ENCODE results near the gene PREB. TPM values are rescaled to one million over a fixed set of nuclear protein-coding genes. Genes with fewer than 3 reads are reported as not detected.
"Not testable (repeated sequence)": the region's sequence is repeated elsewhere in the genome, so short reads cannot be mapped to it uniquely, and the experiment has no call there.

The PREB gene
- total RNA-seq, 2 donors from 2014 or later: 42.7 to 72.1 TPM

- Histone ChIP-seq H3K4me1 (no peaks in the 10 kb centered on the region), H3K27ac (no peak overlapping the region), H3K36me3 (no peaks in the 10 kb centered on the region), H3K4me3 (no peak overlapping the region), H3K27me3 (no peaks in the 10 kb centered on the region), H3K9me3 (no peaks in the 10 kb centered on the region), H3K9ac (ENCODE audit: low read depth in 2 of 2, low read length in 2 of 2) (no peak overlapping the region)
- intact Hi-C loops (cut with DNase I): no loop called here
- TF ChIP-seq, protein P1, sequence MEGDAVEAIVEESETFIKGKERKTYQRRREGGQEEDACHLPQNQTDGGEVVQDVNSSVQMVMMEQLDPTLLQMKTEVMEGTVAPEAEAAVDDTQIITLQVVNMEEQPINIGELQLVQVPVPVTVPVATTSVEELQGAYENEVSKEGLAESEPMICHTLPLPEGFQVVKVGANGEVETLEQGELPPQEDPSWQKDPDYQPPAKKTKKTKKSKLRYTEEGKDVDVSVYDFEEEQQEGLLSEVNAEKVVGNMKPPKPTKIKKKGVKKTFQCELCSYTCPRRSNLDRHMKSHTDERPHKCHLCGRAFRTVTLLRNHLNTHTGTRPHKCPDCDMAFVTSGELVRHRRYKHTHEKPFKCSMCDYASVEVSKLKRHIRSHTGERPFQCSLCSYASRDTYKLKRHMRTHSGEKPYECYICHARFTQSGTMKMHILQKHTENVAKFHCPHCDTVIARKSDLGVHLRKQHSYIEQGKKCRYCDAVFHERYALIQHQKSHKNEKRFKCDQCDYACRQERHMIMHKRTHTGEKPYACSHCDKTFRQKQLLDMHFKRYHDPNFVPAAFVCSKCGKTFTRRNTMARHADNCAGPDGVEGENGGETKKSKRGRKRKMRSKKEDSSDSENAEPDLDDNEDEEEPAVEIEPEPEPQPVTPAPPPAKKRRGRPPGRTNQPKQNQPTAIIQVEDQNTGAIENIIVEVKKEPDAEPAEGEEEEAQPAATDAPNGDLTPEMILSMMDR (IDR thresholded peaks at IDR 0.05): no peak
- DNase-seq: no peak
These were observed 44.0 kb upstream of the PREB start for GRCh38 chr2:27178469-27178868.

GRCh38 chr2:27177441-27178351, 43.3 kb upstream of the PREB start:
- no peak overlapping the region for H3K4me3 ChIP-seq
- no peak overlapping the region for H3K27ac ChIP-seq
- no peak for DNase-seq
- H3K9me3 ChIP-seq: no peaks in the 10 kb centered on the region
- H3K27me3 ChIP-seq: no peaks in the 10 kb centered on the region
- H3K4me1 ChIP-seq: no peaks in the 10 kb centered on the region
- no peaks in the 10 kb centered on the region for H3K36me3 ChIP-seq
- intact Hi-C loops (cut with DNase I): no loop called here
- TF ChIP-seq, protein P1 (IDR thresholded peaks at IDR 0.05): no peak
- H3K9ac ChIP-seq (ENCODE audit: low read depth in 2 of 2, low read length in 2 of 2): no peak overlapping the region

GRCh38 chr2:27175781-27176180, 41.3 kb upstream of the PREB start:
- DNase-seq; H3K36me3 ChIP-seq; H3K9me3 ChIP-seq; H3K4me1 ChIP-seq; H3K9ac ChIP-seq (ENCODE audit: low read depth in 2 of 2, low read length in 2 of 2); intact Hi-C loops (cut with DNase I); H3K27me3 ChIP-seq; H3K27ac ChIP-seq; H3K4me3 ChIP-seq: not testable (repeated sequence)

- Histone ChIP-seq H3K27ac (no peak overlapping the region), H3K27me3 (no peaks in the 10 kb centered on the region), H3K9ac (ENCODE audit: low read depth in 2 of 2, low read length in 2 of 2) (no peak overlapping the region), H3K4me1 (no peaks in the 10 kb centered on the region), H3K9me3 (no peaks in the 10 kb centered on the region), H3K36me3 (no peaks in the 10 kb centered on the region), H3K4me3 (no peak overlapping the region)
- TF ChIP-seq, protein P1 (IDR thresholded peaks at IDR 0.05): no peak
- DNase-seq: no peak
- intact Hi-C loops (cut with DNase I): no loop called here
These were observed 40.9 kb upstream of the PREB start for GRCh38 chr2:27175330-27175729.

DNA sequence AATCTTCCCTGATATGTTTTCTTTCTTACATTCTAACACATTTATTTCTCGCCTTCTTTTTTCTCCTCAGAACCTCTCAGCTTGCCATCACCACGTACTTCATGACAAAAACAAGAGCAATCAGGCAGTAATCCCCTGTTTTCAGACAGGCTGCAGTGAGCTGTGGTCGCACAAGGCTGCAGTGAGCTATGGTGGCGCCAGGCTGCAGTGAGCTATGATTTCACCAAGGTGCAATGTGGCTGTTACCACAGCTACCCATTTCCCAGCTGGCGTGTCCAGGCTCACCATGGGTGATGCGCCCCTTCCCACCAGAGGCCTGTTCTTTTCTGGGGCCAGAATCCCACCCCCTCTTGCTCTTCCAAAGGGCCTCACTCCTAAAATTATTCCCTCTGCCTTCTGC, 40.2 kb upstream of the PREB start:
- no peak overlapping the region for H3K4me3 ChIP-seq
- no peak for DNase-seq
- H3K9ac ChIP-seq (ENCODE audit: low read depth in 2 of 2, low read length in 2 of 2): no peak overlapping the region
- no peaks in the 10 kb centered on the region for H3K27me3 ChIP-seq
- H3K9me3 ChIP-seq: no peaks in the 10 kb centered on the region
- TF ChIP-seq, protein P1 (IDR thresholded peaks at IDR 0.05): no peak
- H3K27ac ChIP-seq: no peak overlapping the region
- intact Hi-C loops (cut with DNase I): no loop called here
- H3K36me3 ChIP-seq: no peaks in the 10 kb centered on the region
- no peaks in the 10 kb centered on the region for H3K4me1 ChIP-seq

GRCh38 chr2:27171351-27171848, 37.0 kb upstream of the PREB start:
- no peaks in the 10 kb centered on the region for H3K36me3 ChIP-seq
- no peak overlapping the region for H3K4me3 ChIP-seq
- H3K27me3 ChIP-seq: no peaks in the 10 kb centered on the region
- DNase-seq: no peak
- no peak overlapping the region for H3K27ac ChIP-seq
- H3K9me3 ChIP-seq: no peaks in the 10 kb centered on the region
- no peaks in the 10 kb centered on the region for H3K4me1 ChIP-seq
- TF ChIP-seq, protein P1 (IDR thresholded peaks at IDR 0.05): no peak
- H3K9ac ChIP-seq (ENCODE audit: low read depth in 2 of 2, low read length in 2 of 2): no peak overlapping the region
- intact Hi-C loops (cut with DNase I): no loop called here

All from colonic mucosa (tissue), 4 donors.